ENCODE measurements around the gene IGSF21.

- TF ChIP-seq, protein P1, sequence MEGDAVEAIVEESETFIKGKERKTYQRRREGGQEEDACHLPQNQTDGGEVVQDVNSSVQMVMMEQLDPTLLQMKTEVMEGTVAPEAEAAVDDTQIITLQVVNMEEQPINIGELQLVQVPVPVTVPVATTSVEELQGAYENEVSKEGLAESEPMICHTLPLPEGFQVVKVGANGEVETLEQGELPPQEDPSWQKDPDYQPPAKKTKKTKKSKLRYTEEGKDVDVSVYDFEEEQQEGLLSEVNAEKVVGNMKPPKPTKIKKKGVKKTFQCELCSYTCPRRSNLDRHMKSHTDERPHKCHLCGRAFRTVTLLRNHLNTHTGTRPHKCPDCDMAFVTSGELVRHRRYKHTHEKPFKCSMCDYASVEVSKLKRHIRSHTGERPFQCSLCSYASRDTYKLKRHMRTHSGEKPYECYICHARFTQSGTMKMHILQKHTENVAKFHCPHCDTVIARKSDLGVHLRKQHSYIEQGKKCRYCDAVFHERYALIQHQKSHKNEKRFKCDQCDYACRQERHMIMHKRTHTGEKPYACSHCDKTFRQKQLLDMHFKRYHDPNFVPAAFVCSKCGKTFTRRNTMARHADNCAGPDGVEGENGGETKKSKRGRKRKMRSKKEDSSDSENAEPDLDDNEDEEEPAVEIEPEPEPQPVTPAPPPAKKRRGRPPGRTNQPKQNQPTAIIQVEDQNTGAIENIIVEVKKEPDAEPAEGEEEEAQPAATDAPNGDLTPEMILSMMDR (IDR thresholded peaks at IDR 0.05; ENCODE audit: low read depth, low read length), result no peak
- no peak for TF ChIP-seq EZH2phosphoT487 (IDR thresholded peaks at IDR 0.05; ENCODE audit: low read depth)
Observed at GRCh38 chr1:18414321-18414720, 306.7 kb downstream of the IGSF21 start.

All from OCI-LY3 (cell line).